ENCODE data around the gene TMEM144.

The TMEM144 gene

DNA sequence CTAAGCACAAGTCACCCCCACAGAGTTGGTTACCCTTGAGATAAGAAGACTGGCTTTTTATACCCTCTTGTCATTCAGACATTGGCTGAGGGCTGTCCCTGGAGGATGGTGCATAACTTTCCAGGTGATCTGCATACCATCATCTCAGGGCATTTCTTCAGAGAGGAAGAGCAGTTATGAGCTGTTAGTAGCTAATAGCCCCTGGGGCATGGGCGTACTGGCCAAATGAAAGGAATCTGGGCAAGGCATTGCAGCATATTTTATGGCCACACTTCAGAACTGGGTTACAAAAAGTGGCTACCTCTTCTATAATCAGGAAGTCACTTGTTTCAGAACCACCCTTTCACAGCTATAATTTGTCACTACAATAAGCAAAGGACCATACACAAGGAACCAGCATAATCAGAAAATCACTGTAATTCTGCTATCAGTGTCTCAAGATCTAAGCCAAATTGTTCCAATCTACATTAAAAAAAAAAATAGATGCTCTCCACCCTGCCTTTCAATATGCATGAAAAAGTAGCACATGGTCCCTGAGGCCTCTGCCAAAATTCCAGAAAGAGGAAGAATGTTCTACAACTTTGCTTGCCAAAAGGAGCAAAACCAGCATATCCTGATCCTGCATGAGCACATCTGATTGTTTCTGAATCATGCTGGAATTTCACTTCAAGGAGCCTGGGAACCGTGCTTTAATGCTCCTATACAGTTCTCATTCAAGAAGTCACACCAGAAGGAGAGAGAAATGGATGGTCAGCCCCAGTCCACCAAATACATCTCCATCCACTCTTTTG lies 92.0 kb downstream of the TMEM144 start:
- no peak for DNase-seq

DNA sequence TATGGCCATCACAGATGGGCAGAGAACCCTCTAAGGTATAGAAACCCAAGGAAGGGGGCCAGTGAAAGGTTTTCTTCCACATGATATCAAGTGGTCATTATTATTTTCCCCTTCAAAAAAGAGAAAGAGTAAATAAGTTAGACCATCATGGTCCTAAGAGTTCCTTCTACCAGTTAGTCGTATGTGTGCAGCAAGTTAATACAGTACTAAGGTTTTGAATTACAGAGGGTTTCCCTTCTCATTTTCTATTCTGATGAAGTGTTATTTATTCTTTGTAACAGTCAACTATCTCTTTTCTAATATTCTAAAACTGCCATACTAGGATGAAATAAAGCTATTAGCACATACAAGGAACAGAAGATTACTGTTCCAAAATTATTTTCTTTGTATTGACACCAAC lies 94.4 kb downstream of the TMEM144 start:
- no peak for DNase-seq
